Stimulated activated CD4-positive, alpha-beta T cell treated with anti-CD3 and anti-CD28 coated beads, Interleukin-1b, Interleukin-23, amount 100 ng/mL, for 48 hours (primary cell): Measurements from ENCODE around the gene TPPP3.
A peak's percentile ranks its signal among the peaks of the same experiment; 100 is the strongest.
"Not testable (repeated sequence)": the region's sequence is repeated elsewhere in the genome, so short reads cannot be mapped to it uniquely, and the experiment has no call there.

Source experiments
- DNase-seq: peaks from one replicate; pipeline ENCODE4 v3.0.0-alpha.2; 2020

TPPP3 gene

DNA sequence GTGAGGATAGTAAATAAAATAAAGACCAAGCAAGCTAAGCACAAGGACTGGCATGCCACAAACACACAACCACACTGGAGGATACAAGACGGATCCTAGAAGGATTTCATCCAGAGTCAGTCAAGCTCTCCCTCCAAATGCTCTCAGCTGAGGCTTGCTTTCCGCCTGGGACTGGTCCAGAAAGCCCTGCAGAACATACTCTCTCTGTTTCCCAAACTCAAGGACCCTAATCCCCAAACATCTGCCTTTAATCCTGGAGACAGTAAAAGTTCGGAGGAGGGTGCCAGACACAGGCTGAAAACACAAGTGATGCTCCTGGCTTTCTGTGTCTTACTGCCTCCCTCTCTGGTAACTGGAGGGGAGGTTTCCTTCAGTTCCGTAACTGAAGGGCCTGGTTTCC, 32.3 kb upstream of the TPPP3 start:
- DNase-seq = no peak

DNA sequence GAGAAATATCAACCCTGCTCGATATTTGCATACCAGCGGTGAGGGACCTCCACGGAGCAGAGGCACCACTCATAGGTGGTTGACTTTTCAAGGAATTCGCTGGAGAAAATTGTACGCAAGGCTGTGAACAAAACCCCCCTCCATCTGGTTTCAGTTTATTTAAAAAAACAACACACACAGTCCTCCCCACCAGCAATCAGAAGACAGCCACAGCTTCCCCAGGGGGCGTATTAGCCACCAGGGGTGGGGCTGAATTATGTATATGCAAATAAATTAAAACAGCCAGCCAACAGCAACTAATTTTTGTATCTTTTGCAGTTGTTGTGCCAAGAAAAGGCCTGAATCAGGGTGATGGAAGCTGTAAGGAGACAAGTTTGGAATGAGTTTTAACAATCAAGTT, 31.8 kb upstream of the TPPP3 start:
- no peak for DNase-seq

GRCh38 chr16:67424261-67424615, 30.9 kb upstream of the TPPP3 start:
- no peak for DNase-seq

DNA sequence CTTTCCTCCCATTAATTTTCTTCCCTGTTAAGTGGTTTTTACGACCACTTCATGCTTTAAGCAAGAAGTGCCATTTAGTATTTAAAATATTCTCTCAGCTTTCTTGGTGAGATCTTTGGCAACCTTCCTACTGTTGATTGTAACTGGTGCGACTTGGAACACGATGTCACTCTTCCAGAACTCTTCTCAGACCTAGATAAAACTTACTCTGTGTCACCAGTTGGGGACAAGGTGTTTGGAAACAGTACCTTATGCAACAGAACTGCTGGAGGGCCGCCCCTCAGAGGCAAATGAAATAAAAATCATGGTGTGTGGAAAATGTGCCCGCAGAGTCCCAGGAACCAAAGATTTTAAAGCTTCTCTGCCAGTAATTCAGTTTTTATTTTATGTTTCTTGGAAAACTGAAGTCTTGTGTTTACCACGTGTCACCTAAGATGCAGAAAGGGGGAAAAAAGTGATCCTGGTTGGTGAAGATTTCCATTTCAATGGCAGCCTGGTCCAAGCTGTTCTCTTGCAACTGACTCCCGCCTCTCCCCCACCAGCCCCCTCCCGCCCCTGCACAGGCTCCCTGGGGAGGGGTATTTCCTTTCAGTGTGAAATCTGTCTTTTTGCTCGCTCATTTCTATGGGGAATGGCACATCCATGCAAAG, 30.4 kb upstream of the TPPP3 start:
- DNase-seq = no peak

- DNase-seq = no peak
Observed at GRCh38 chr16:67423015-67423414, 29.7 kb upstream of the TPPP3 start.

- no peak for DNase-seq
Observed at GRCh38 chr16:67421030-67421429, 27.7 kb upstream of the TPPP3 start.

GRCh38 chr16:67419931-67420330, 26.6 kb upstream of the TPPP3 start:
- no peak for DNase-seq

GRCh38 chr16:67419502-67419901, 26.2 kb upstream of the TPPP3 start:
- DNase-seq = no peak

DNA sequence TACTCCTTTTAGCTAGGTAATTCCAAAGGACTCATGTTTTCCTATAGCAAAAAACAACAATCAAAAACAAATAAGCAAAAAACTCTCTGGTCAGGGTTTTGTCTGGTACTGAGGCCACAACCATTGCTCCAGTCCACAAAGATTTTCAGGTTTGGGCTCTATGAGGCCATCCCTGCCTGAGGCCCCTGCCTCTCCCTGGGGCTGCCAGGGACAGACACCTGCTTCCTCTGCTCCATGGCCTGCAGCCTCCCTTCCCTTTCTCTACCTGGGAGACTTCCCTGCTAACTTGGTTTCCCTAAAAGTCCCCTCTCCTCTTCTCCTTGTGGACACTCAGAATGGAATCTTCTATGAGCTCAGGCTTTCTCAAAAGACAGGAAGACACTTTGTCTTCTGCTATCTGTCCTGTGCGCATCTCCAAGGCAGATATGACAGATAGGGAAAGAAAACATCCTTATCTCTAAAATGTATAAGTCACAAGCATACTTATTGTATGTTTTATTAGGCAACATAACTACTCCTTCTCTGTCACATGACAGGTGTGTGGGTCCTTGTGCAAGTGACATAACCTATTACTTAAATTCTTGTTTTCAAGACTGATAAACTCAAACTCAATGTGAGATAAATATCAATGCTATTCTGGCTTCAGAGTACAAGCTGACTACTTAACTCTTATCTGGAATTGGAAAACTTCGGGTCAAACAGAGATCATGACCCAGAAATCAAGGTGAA, 24.2 kb upstream of the TPPP3 start:
- DNase-seq = no peak

DNA sequence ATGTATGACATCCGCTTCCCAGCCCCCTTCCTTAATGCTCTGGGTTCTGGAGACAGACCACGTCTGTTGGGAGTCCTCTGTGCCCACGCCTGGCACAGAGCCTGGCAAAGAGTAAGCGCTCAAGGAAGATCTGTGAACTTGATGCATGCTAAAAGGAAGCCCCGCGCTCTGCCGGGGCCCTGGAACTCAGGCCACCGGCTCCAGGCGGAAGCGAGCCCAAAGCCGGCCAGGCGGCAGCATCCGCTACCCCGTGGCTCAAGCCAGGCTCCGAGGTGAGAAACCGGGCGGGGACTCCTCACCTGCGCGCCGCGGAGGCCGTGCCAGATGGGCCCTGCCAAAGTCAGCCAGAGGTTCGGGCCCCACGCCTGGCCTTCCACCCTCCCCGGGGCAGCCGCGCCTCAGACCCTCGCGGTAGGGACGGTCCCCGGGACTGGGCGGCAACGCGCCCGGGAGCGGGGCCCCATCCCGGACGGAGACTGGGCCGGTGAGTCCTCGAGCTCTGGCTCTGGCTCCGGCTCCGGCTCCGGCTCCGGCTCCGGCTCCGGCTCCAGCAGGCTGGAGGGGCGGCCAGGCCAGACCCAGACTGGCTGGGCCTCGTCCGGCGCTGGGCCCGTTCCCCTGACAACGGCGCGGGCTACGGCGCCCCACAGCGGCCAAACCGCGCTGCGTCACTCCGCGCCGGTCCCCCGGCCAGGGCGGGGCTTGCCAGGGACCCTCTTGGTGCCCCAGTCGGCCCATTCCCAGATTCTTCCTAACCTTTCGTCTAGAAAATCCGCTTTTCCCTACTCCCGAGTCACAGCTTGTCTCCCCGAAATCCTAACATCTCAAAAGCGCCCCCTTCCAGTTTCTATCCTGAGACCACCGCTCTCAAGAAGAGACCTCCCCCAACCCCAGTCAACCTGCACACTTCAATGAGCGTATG, 22.8 kb upstream of the TPPP3 start, which contains the start of gene ZDHHC1:
TSS of gene ZDHHC1 (minus strand) at position 606 of the 922 bp plus-strand sequence. CDS start 8,702 bp downstream, outside the sequence.
- DNase-seq = peak; percentile 43

DNA sequence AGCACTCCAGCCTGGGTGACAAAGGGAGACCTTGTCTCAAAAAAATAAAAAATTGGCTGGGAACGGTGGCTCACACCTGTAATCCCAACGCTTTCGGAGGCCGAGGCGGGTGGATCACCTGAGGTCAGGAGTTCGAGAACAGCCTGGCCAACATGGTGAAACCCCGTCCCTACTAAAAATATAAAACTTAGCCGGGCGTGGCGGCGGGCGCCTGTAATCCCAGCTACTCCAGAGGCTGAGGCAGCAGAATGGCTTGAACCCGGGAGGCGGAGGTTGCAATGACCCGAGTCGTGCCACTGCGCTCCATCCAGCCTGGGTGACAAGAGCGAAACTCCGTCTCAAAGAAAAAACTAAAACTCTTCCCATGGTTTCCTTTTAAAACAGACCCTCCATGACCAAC, 22.1 kb upstream of the TPPP3 start:
- not testable (repeated sequence) for DNase-seq

GRCh38 chr16:67413978-67414911, 20.9 kb upstream of the TPPP3 start:
- no peak for DNase-seq

- DNase-seq = no peak
Observed at GRCh38 chr16:67412294-67412693, 19.0 kb upstream of the TPPP3 start.

- no peak for DNase-seq
Observed at GRCh38 chr16:67411339-67411738, 18.0 kb upstream of the TPPP3 start.

DNA sequence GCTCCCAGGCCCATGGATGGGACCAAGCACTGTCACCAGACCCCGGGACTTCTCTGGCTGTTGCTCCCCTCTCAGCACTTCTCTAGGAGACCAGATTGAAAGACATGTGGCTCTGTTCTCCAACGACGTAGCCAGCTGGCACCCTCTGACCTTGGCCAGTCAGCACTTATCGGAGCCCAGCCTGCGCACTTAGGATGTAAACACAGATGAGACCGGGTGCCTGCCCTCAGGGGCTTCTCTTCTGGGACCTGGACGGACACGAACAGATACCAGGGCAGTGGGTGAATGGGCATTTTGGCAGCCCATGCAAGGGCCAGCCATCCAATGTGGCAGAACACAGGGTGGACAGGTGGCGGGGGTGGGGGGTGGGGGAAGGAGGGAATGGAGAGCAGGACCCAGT, 16.3 kb upstream of the TPPP3 start:
- no peak for DNase-seq

DNA sequence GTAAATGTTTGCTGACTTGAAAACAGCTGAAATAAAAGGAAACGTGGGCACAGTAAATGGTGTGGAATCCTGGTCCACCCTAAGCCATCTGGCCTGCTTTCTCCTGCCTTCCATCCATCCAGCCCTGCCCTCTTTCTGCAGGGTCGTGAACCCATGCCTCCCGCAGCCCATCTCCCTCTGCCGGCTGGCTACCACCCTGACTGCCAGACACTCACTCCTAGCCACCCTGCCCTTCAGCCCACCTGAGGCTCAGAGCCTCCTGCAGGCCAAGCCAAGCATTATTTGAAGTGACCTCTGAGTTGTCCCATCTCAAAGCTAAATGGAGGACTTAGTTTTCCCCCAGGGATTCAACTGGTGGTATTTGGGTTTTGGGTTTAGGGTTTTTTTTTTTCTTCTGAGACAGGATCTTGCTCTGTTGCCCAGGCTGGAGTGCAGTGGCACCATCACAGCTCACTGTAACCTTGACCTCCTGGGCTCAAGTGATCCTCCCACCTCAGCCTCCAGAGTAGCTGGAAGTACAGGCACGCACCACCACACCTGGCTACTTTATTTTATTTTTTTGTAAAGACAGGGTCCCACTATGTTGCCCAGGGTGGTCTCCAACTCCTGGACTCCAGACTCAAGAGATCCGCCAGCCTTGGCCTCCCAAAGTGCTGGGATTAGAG, 14.6 kb upstream of the TPPP3 start:
- DNase-seq = no peak

- no peak for DNase-seq
Observed at GRCh38 chr16:67407176-67407787, 14.0 kb upstream of the TPPP3 start.

GRCh38 chr16:67406111-67406971, 13.0 kb upstream of the TPPP3 start:
- DNase-seq = no peak

- DNase-seq = no peak
Observed at GRCh38 chr16:67405336-67405735, 12.0 kb upstream of the TPPP3 start.

DNA sequence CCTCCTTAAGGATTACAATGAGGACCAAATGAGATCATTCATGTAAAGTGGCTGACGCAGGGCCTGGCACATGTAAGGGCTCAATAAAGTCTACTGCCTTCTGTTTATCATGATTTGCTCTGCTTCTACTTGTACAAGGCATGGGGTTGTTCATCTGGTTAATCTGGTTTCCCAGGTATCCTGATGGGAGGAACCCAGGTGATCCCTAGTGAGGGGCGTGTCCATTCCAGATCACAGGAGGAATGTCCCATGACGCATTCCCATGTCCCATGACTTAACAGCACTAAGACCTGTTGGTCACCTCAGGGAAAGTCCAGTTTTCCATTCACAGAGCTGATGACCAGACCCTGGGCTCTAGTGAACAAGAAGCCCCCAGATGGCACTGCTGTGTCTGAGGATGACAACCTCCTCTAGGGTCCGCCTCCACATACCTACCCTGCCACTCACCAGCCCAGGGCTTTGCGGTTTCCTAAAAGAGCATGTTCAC, 11.5 kb upstream of the TPPP3 start:
- no peak for DNase-seq
